Fibroblast of the aortic adventitia (primary cell): ENCODE results near the gene KRT80. TPM values are rescaled to one million over a fixed set of nuclear protein-coding genes. Genes with fewer than 3 reads are reported as not detected.

Source experiments
- DNase-seq: peaks from one replicate; pipeline ENCODE4 v3.0.0-alpha.2; 2010; ENCODE audit warnings: low read depth
- H3K4me3 ChIP-seq: 2 replicates; pipeline ENCODE4 v1.5.1; 2011; ENCODE audit warnings: low read depth, mild to moderate bottlenecking, control low read depth, low read length, moderate library complexity
- total RNA-seq: library from RNA; depleted of rRNA; stranded (reverse); fragments of >200 nt; gene quantifications from 2 replicates; pipeline ENCODE4 v1.2.3, GENCODE V29; 2012; ENCODE audit warnings: low replicate concordance
- TF ChIP-seq, protein P1 (sequence below): IDR thresholded peaks from 2 replicates; pipeline ENCODE4 v1.5.1; 2011; ENCODE audit warnings: mild to moderate bottlenecking, low read length, control low read depth, inconsistent platforms; ENCODE audit not compliant: insufficient read depth

KRT80 gene
- total RNA-seq, 1 donor: 0.36 TPM

DNA sequence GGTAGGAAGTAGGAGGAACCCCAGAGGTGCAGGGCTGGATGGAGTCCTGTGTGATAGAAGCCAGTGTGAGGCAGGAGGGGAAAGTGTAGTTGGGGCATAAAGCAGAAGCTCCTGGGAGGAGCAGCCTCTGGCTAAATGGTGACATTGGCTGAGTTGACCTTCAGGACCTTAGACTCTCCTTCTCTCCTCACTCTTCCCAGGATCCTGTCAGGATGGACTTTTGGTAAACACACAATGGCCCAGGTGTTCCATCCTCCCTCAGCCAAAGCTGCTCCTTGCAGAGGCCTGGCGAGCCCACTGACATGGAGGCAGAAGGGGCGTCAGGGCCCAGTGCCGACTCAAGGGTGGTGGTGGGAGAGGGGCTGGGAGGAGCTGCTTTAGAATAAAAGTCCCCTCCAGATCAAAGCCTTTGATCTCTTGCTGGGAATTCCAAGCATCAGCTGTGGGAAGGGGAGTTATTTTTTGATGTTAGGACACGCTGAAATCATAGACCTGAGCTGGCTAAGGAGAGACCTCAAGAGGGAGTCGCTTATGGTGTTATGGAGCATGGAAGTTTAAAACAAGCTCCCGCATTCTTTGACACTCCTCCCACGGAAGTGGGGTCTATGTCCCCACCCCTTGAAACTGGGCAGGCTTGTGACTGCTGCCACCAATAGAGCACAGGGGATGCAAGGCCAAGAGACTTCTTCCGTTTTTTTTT, 68.2 kb downstream of the KRT80 start:
- H3K4me3 ChIP-seq: no peak overlapping the region
- no peak for DNase-seq
- TF ChIP-seq, protein P1, sequence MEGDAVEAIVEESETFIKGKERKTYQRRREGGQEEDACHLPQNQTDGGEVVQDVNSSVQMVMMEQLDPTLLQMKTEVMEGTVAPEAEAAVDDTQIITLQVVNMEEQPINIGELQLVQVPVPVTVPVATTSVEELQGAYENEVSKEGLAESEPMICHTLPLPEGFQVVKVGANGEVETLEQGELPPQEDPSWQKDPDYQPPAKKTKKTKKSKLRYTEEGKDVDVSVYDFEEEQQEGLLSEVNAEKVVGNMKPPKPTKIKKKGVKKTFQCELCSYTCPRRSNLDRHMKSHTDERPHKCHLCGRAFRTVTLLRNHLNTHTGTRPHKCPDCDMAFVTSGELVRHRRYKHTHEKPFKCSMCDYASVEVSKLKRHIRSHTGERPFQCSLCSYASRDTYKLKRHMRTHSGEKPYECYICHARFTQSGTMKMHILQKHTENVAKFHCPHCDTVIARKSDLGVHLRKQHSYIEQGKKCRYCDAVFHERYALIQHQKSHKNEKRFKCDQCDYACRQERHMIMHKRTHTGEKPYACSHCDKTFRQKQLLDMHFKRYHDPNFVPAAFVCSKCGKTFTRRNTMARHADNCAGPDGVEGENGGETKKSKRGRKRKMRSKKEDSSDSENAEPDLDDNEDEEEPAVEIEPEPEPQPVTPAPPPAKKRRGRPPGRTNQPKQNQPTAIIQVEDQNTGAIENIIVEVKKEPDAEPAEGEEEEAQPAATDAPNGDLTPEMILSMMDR: no peak

GRCh38 chr12:52122904-52123303, 68.9 kb downstream of the KRT80 start:
- H3K4me3 ChIP-seq: no peak overlapping the region
- no peak for DNase-seq
- TF ChIP-seq, protein P1: no peak

DNA sequence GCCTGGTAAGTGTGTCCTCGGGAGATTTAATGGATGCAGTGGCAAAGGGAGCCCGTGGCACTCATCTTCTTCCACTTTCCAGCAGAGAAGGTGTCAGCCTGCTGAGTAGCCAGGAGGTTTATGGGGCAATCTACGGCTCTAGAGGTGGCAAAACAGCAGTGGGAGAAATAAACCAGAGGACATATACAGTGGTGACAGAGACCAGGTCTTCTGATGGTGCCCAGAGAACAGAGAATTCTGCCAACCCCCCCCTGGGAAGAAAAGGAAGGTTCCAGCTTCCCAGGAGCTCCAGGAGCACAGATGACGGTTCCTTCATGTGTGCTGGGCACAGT, 69.3 kb downstream of the KRT80 start:
- TF ChIP-seq, protein P1: no peak
- DNase-seq: no peak
- no peak overlapping the region for H3K4me3 ChIP-seq

DNA sequence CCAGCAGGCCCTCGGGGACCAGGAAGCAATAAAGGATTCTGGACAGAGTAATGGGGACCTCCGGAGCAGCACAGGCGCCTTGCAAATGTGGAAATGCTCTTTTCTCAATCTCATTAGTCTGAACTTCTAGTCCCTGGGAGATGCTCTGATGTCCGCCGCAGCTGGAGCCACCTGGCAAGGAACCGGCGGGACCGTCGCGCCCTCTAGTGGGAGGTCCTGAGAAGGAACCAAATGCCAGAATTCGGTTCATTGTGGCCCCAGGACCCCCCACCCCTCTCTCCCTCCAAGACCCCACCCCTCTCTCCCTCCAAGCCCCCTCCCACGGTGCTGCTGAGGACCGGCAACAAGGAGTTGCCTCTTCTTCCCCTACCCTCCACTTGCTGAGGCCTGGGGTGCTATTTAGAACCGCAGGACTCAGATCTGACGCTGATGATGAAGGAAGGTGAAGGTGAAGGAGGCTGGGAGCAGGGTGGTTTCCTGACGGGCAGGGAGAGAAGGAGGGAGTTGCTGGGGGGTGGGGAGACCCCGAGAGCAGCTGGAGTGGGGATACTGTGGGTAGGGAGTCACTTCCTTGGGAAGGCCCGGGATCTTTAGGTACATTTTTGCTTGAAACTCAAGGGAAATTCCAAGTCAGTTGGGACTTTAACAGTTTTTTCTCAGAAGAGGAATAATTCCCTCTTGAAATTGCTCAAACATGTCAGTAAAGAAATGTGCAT, 69.8 kb downstream of the KRT80 start:
- TF ChIP-seq, protein P1: peak; percentile 79
- DNase-seq: peak; percentile 52
- H3K4me3 ChIP-seq: no peak overlapping the region

GRCh38 chr12:52120951-52121823, 70.6 kb downstream of the KRT80 start:
- H3K4me3 ChIP-seq: no peak overlapping the region
- TF ChIP-seq, protein P1: no peak
- no peak for DNase-seq

DNA sequence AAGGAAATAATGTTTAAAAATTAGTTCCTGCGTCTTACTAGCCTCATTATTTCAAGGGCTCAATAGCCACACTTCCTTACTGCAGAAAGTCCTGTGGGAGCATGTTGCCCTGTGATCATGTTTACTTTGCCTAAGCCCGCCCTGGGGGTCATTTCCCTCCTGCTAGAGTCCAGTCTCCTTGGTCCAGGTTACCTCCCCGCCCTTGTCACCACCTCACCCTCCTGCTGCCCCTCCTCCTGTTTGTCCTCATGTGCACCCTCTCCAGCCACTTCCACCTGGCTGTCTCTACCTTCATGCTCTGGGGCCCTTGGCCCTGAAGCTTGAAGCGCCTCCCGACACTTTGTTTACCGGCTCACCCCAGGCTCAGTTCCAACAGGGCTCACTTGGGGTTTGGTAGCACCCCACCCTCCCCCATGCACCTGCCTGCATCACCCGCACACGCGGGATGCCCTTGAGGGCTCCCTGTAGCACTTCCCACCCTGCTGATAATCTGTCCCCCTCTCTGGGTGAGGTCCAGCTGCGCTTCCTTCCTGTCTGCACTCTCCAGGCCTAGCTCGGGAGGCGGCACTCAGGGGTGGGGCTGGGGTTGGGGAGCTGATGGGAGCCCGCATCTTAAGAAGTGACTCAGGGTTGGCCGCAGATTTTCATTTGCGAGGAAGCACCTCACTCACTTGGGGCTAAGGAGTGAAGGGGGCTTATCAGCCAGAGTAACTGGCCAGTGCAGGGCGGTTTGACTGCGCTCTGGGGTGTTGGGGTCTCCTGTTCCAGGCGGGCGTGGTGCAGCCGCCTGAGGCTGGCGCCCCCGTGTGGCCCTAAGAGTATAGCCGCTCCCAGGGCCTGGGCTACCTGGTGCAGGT, 72.2 kb downstream of the KRT80 start:
- peak; percentile 45 for DNase-seq
- H3K4me3 ChIP-seq: no peak overlapping the region
- TF ChIP-seq, protein P1: peak; percentile 65
